Suprapubic skin (tissue), 3 donors: Measurements from ENCODE around the gene DDB1.

Experiments
- POLR2AphosphoS5 ChIP-seq, 3 donors: sonication (generic); formaldehyde crosslinking; IDR thresholded peaks; one replicate each; pipeline ENCODE4 v1.6.1; 2017; ENCODE audit warnings: antibody characterized with exemption in 3 of 3
- TF ChIP-seq, protein P1 (sequence below), 2 donors: fragments of 200-600 bp in 1 of 2; fragments of 450-650 bp in 1 of 2; sonication (generic) in 1 of 2; IDR thresholded peaks; one replicate each; pipeline ENCODE4 v1.5.1; 2016 to 2019; ENCODE audit warnings: antibody characterized with exemption in 2 of 2, mild to moderate bottlenecking in 1 of 2, moderate library complexity in 1 of 2

DNA sequence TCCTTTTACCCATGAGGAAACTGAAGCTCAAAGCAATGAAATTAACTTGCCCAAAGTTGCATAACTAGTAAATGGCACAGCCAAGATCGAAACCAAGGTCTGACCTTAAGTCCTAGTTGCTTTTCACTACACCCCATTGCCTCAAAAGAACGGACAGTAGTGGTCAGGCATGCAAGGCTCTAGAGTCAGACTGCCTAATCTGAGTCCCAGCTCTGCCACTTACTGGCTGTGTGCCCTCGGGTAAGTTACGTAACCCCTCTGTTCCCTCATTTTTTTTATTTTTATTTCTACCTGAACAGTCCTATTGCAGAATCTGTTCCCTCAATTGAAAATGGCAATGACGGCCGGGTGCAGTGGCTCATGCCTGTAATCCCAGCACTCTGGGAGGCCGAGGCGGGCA lies 19.1 kb upstream of the DDB1 start:
- TF ChIP-seq, protein P1, sequence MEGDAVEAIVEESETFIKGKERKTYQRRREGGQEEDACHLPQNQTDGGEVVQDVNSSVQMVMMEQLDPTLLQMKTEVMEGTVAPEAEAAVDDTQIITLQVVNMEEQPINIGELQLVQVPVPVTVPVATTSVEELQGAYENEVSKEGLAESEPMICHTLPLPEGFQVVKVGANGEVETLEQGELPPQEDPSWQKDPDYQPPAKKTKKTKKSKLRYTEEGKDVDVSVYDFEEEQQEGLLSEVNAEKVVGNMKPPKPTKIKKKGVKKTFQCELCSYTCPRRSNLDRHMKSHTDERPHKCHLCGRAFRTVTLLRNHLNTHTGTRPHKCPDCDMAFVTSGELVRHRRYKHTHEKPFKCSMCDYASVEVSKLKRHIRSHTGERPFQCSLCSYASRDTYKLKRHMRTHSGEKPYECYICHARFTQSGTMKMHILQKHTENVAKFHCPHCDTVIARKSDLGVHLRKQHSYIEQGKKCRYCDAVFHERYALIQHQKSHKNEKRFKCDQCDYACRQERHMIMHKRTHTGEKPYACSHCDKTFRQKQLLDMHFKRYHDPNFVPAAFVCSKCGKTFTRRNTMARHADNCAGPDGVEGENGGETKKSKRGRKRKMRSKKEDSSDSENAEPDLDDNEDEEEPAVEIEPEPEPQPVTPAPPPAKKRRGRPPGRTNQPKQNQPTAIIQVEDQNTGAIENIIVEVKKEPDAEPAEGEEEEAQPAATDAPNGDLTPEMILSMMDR (IDR thresholded peaks at IDR 0.05), result no peak
- no peak for TF ChIP-seq POLR2AphosphoS5 (IDR thresholded peaks at IDR 0.05)
